GM12878 (cell line): Measurements from ENCODE around the gene KIF18A. TPM values are rescaled to one million over a fixed set of nuclear protein-coding genes. Genes with fewer than 3 reads are reported as not detected.

ENCODE experiments used
- ATAC-seq: fragments of 200-7000 bp; cut with Tn5 transposase; 3 replicates; pipeline ENCODE4 v1.9.1; 2020; ENCODE audit warnings: mild to moderate bottlenecking, moderate library complexity
- BruUV-seq: library from RNA; stranded (reverse); fragments of 400-500 nt; replicated peaks from 2 replicates; lab custom pipeline; 2021; lab: Mats Ljungman, UMichigan
- CTCF ChIA-PET: fragments of 300-600 bp; sonication (Branson Sonifier 250); formaldehyde crosslinking; extraction: SDS; loops from one replicate; lab custom pipeline; 2021; ENCODE audit warnings: inconsistent platforms; lab: Yijun Ruan, JAX
- POLR2A ChIA-PET: fragments of 350-600 bp; formaldehyde crosslinking; extraction: SDS; loops from one replicate; lab custom pipeline; 2021; ENCODE audit warnings: inconsistent platforms; lab: Charles Lee
- RAD21 ChIA-PET: fragments of 300-600 bp; sonication (Branson Sonifier 250); formaldehyde crosslinking; loops from one replicate; lab custom pipeline; 2023; ENCODE audit warnings: antibody characterized with exemption; ENCODE audit not compliant: unreplicated experiment; lab: Charles Lee
- SMC1A ChIA-PET: fragments of 300-600 bp; sonication (Branson Sonifier 250); formaldehyde crosslinking; loops from one replicate; lab custom pipeline; 2023; ENCODE audit not compliant: unreplicated experiment, uncharacterized antibody; lab: Charles Lee
- DNase-seq: peaks from one replicate; pipeline ENCODE4 v3.0.0-alpha.2; 2011; ENCODE audit warnings: low read depth, low spot score
- FAIRE-seq: peaks from 3 replicates; lab custom pipeline; 2011; peaks lifted over from hg19 to GRCh38; lab: Jason Lieb, UNC
- H2AFZ ChIP-seq: 2 replicates; pipeline ENCODE4 v1.6.0; 2011; ENCODE audit warnings: low read depth, low read length, control low read depth; ENCODE audit not compliant: control insufficient read depth
- H3K27ac ChIP-seq: 2 replicates; pipeline ENCODE4 v1.5.1; 2011; ENCODE audit warnings: control low read depth; ENCODE audit not compliant: control insufficient read depth, insufficient read depth
- H3K27me3 ChIP-seq, 2 experiments: replicated peaks in 1 of 2; 2 replicates each; pipeline versions ENCODE4 v1.6.0 to v1.6.1; 2011; ENCODE audit warnings: low read length in 1 of 2; ENCODE audit not compliant: control insufficient read depth in 2 of 2, insufficient read depth in 2 of 2
- H3K36me3 ChIP-seq, 2 experiments: 2 replicates each; pipeline ENCODE4 v1.5.1; 2011; ENCODE audit warnings: low read length in 1 of 2; ENCODE audit not compliant: control insufficient read depth in 2 of 2, insufficient read depth in 2 of 2
- H3K4me1 ChIP-seq: 2 replicates; pipeline ENCODE4 v1.6.1; 2011; ENCODE audit warnings: mild to moderate bottlenecking, low read length, moderate library complexity, mixed read lengths; ENCODE audit not compliant: control insufficient read depth, insufficient read depth
- H3K4me2 ChIP-seq: 2 replicates; pipeline ENCODE4 v1.6.0; 2011; ENCODE audit warnings: control low read depth; ENCODE audit not compliant: control insufficient read depth, insufficient read depth
- H3K4me3 ChIP-seq: fragments of 200-600 bp; sonication (generic); 2 replicates; pipeline ENCODE4 v1.5.1; 2016
- H3K79me2 ChIP-seq: 2 replicates; pipeline ENCODE4 v1.6.0; 2011; ENCODE audit warnings: low read length; ENCODE audit not compliant: control insufficient read depth, insufficient read depth
- H3K9ac ChIP-seq: 2 replicates; pipeline ENCODE4 v1.8.0; 2011; ENCODE audit warnings: low read length, control low read depth, mixed read lengths; ENCODE audit not compliant: control insufficient read depth, insufficient read depth
- H3K9me3 ChIP-seq: replicated peaks from 3 replicates; pipeline ENCODE4 v1.5.1; 2011; ENCODE audit warnings: mild to moderate bottlenecking, low read length; ENCODE audit not compliant: control insufficient read depth, insufficient read depth
- H4K20me1 ChIP-seq: 2 replicates; pipeline ENCODE4 v1.6.0; 2011; ENCODE audit not compliant: control insufficient read depth, insufficient read depth
- CHD1 ChIP-seq: IDR thresholded peaks from 2 replicates; pipeline ENCODE4 v1.6.1; 2012; ENCODE audit warnings: low read depth, low read length, improper control_type of control experiment
- E4F1 ChIP-seq: fragments of 450-650 bp; IDR thresholded peaks from 2 replicates; pipeline ENCODE4 v1.6.1; 2018; ENCODE audit warnings: borderline replicate concordance, mild to moderate bottlenecking; ENCODE audit not compliant: partially characterized antibody
- EED ChIP-seq: sonication (generic); IDR thresholded peaks from 2 replicates; pipeline ENCODE4 v1.6.1; 2016; ENCODE audit warnings: antibody characterized with exemption, low read depth
- EGR1 ChIP-seq, 2 experiments: IDR thresholded peaks; 1 replicate in 1 of 2; 2 replicates in 1 of 2; pipeline ENCODE4 v1.6.1; 2011 to 2012; ENCODE audit warnings: low read depth in 2 of 2, low read length in 2 of 2, borderline replicate concordance in 1 of 2, mild to moderate bottlenecking in 1 of 2, moderate library complexity in 1 of 2
- HDAC2 ChIP-seq: fragments of 200-600 bp; sonication (generic); IDR thresholded peaks from 2 replicates; pipeline ENCODE4 v1.6.1; 2017
- LARP7 ChIP-seq: fragments of 450-650 bp; IDR thresholded peaks from 2 replicates; pipeline ENCODE4 v1.6.1; 2017; ENCODE audit warnings: mild to moderate bottlenecking
- MTA3 ChIP-seq: IDR thresholded peaks from 2 replicates; pipeline ENCODE4 v1.6.1; 2012; ENCODE audit warnings: low read length, inconsistent platforms, borderline replicate concordance
- MYC ChIP-seq: IDR thresholded peaks from 2 replicates; pipeline ENCODE4 v1.6.1; 2011; ENCODE audit warnings: mild to moderate bottlenecking, low read length, moderate library complexity, inconsistent platforms; ENCODE audit not compliant: insufficient read depth, insufficient replicate concordance, insufficient read length, severe bottlenecking
- NFIC ChIP-seq: IDR thresholded peaks from 2 replicates; pipeline ENCODE4 v1.6.1; 2012; ENCODE audit warnings: low read depth, mild to moderate bottlenecking, inconsistent platforms, low read length, moderate library complexity
- NR2C1 ChIP-seq: fragments of 450-650 bp; IDR thresholded peaks from 2 replicates; pipeline ENCODE4 v1.6.1; 2017; ENCODE audit warnings: antibody characterized with exemption, mild to moderate bottlenecking, moderate library complexity
- SRF ChIP-seq, 2 experiments: IDR thresholded peaks; 2 replicates each; pipeline ENCODE4 v1.6.1; 2011; ENCODE audit warnings: low read depth in 2 of 2, low read length in 2 of 2, mild to moderate bottlenecking in 1 of 2, moderate library complexity in 1 of 2
- TAF1 ChIP-seq: IDR thresholded peaks from 2 replicates; pipeline ENCODE4 v1.6.1; 2011; ENCODE audit warnings: mild to moderate bottlenecking, low read depth, low read length, borderline replicate concordance
- USF1 ChIP-seq: IDR thresholded peaks from 2 replicates; pipeline ENCODE4 v1.6.1; 2011; ENCODE audit warnings: borderline replicate concordance, low read depth, mild to moderate bottlenecking, moderate library complexity, mixed read lengths, low read length; ENCODE audit not compliant: insufficient read depth; ENCODE audit errors: extremely low read length
- YY1 ChIP-seq: IDR thresholded peaks from 2 replicates; pipeline ENCODE4 v1.6.1; 2011; ENCODE audit warnings: low read depth, mild to moderate bottlenecking, low read length
- ZBTB40 ChIP-seq: fragments of 450-650 bp; IDR thresholded peaks from 2 replicates; pipeline ENCODE4 v1.6.1; 2016; ENCODE audit warnings: mild to moderate bottlenecking, moderate library complexity, borderline replicate concordance
- WGBS: methylation state at CpG from one replicate; pipeline ENCODE4 v1.1.6; 2016; ENCODE audit warnings: low lambda C conversion rate; ENCODE audit not compliant: insufficient replicate concordance, insufficient coverage; ENCODE audit errors: missing lambda C conversion rate; 5-methylcytosine and 5-hydroxymethylcytosine counted together
- in situ Hi-C: fragments of 300-500 bp; cut with MboI; formaldehyde crosslinking; loops from 9 replicates; pipeline ENCODE4 v1.14.3; 2018; ENCODE audit warnings: mixed read lengths
- intact Hi-C: fragments of 100-400 bp; cut with micrococcal nuclease; formaldehyde crosslinking; loops from one replicate; pipeline ENCODE4 v1.14.2; 2022; ENCODE audit not compliant: unreplicated experiment
- polyA plus RNA-seq, 11 experiments: library from polyadenylated mRNA; depleted of rRNA in 4 of 11; unstranded in 6 of 11; stranded (reverse) in 5 of 11; fragments of >200 nt; fragmentation: Nextera tagmentation in 4 of 11; fragmentation: Illumina TruSeq in 1 of 11; extraction: Ambion mirVana in 4 of 11; extraction: Trizol in 1 of 11; gene quantifications; 1 replicate in 1 of 11; 2 replicates in 10 of 11; pipeline versions ENCODE4 v1.2.1 to v1.2.3, GENCODE V29; 2011 to 2016; ENCODE audit warnings: inconsistent platforms in 2 of 11, missing spikeins in 2 of 11, low read depth in 1 of 11
- total RNA-seq, 4 experiments: library from RNA; depleted of rRNA in 3 of 4; stranded (reverse); fragments of >200 nt in 3 of 4; fragmentation: Illumina TruSeq in 1 of 4; extraction: Trizol in 1 of 4; gene quantifications; 2 replicates each; pipeline versions ENCODE4 v1.2.1 to v1.2.3, GENCODE V29; 2013 to 2021

KIF18A gene
- total and polyA plus RNA-seq, 10 of the 15 experiments (the other 5 are each of a cell fraction or from before 2014, with no cell fraction given) = 11.2 to 31.5 (median 20.4) TPM

GRCh38 chr11:27991736-27992135 is 116.2 kb downstream of the KIF18A start (continued):
- no peak for TF ChIP-seq CHD1

- in situ Hi-C loops = no loop called here
- ChIA-PET SMC1A (interaction anchor here (1.1 kb wide), 1 partner anchor 282 kb away, joined by 3 read pairs; no protein-coding TSS in a partner anchor), CTCF (no interaction called here), POLR2A (no interaction called here), RAD21 (no interaction called here)
- Histone ChIP-seq H3K27ac (no peak overlapping the region), H3K27me3 (no peaks in the 10 kb centered on the region), H3K4me3 (no peak overlapping the region), H3K9ac (no peak overlapping the region), H3K36me3 (no peaks in the 10 kb centered on the region), H3K4me1 (no peaks in the 10 kb centered on the region), H3K4me2 (no peak overlapping the region), H2AFZ (no peak overlapping the region), H3K79me2 (no peaks in the 10 kb centered on the region), H4K20me1 (no peaks in the 10 kb centered on the region), H3K9me3 (no peaks in the 10 kb centered on the region)
- FAIRE-seq = no peak
- ATAC-seq = no peak
- intact Hi-C loops = no loop called here
- 21% methylated on average over 2 of the region's 2 CpGs for WGBS
- no TSS peak for BruUV-seq
- DNase-seq = no peak
- no peak for TF ChIP-seq EED
- TF ChIP-seq NFIC = no peak
- TF ChIP-seq MYC = no peak
- no peak for TF ChIP-seq YY1
- TF ChIP-seq ZBTB40 = no peak
- TF ChIP-seq HDAC2 = no peak
- no peak for TF ChIP-seq MTA3
- TF ChIP-seq SRF (IDR thresholded peaks at IDR 0.05; ENCODE audit: low read depth in 2 of 2, low read length in 2 of 2) = no peak
- TF ChIP-seq TAF1 = no peak
- no peak for TF ChIP-seq E4F1
- TF ChIP-seq LARP7 = no peak
- no peak for TF ChIP-seq CHD1
- TF ChIP-seq NR2C1 = no peak
- no peak for TF ChIP-seq EGR1 (IDR thresholded peaks at IDR 0.05; ENCODE audit: borderline replicate concordance in 1 of 2, low read depth in 2 of 2, low read length in 2 of 2)
- no peak for TF ChIP-seq USF1
These were observed 130.4 kb downstream of the KIF18A start for GRCh38 chr11:27977527-27977926.
